NCI-H446 treated with DMSO at 0.1 percent for 48 hours (cell line): Measurements from ENCODE around the gene TMEM145.

Source experiments
- DNase-seq: peaks from one replicate; lab custom pipeline; 2025; lab: John Stamatoyannopoulos, UW

TMEM145 gene

GRCh38 chr19:42278452-42279154 is 34.5 kb upstream of the TMEM145 start:
- peak; percentile 57 for DNase-seq

GRCh38 chr19:42279155-42279901 is 33.8 kb upstream of the TMEM145 start:
- no peak for DNase-seq

DNA sequence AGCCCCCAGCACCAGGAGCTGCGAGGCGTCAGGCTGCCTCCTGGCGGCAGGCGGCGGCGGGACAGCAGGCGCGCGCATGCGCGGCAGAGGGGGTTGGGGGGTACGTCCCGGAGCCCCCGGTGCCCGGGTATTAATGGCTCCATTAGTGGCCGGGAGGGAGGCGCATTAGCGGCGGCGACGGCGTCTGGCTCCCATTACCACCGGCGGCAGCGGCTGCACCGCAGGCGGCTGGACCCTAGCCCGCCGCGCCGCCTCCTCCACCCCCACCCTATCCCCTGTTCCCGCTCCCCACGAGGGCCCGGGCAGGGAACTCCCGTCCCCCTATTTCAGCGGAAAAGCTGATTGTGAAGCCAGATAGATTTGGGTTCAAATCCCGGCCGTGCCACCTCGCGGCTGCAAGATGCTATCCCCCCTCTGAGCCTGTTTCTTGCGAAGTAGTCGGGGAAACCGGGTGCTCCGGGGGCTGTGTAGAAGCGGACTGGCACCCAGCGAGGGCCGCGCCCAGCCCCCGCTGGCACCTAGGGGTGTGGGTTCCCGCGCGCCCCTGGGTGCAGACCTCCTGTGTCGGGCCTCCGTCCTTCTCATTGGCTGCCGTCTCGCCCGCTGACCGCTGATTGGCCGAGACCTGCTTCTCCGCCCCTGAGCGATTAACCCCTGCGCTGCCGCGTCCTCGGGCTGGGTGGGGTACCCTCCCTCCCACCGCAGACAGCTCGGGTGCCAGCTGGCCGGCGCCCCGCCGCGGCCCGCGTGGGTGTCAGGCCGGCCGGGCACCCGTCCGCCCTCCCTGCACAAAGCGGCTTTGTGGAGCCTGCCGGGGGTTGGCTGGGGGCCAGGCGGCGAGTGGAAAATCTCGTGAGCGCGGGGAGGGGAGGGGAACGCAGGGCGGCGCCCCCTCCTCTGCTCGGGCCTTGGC is 33.0 kb upstream of the TMEM145 start:
- peak; percentile 80 for DNase-seq

GRCh38 chr19:42280815-42281145 is 32.3 kb upstream of the TMEM145 start:
- DNase-seq: no peak

- DNase-seq: peak; percentile 54
These were observed 31.8 kb upstream of the TMEM145 start for GRCh38 chr19:42281146-42281826.

GRCh38 chr19:42281827-42282762 is 31.0 kb upstream of the TMEM145 start:
- peak; percentile 16 for DNase-seq

- DNase-seq: no peak
These were observed 30.3 kb upstream of the TMEM145 start for GRCh38 chr19:42282819-42283187.

- DNase-seq: peak; percentile 90
These were observed 29.7 kb upstream of the TMEM145 start for GRCh38 chr19:42283188-42284065.

DNA sequence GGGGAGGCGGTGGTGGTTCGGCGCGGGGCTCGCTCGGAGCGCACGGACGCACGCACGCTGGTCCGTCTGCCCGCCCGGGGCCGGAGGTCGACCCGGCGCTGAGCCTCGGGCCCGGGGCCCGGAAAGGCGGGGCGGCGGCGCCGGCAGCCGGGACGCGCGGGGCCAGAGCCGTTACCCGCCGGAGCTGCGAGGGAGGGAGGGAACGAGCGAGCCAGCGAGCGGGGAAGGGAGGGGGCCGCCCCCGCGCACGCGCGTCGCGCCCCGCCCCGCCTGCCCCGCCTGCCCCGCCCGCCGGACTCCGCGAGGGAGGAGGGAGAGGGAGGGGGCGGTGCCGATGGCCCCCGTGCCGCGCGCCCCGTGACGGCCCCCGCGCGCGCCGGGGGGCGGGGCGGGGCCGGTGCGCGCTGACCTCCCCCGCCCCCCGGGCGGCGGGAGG is 29.0 kb upstream of the TMEM145 start:
- DNase-seq: peak; percentile 60

DNA sequence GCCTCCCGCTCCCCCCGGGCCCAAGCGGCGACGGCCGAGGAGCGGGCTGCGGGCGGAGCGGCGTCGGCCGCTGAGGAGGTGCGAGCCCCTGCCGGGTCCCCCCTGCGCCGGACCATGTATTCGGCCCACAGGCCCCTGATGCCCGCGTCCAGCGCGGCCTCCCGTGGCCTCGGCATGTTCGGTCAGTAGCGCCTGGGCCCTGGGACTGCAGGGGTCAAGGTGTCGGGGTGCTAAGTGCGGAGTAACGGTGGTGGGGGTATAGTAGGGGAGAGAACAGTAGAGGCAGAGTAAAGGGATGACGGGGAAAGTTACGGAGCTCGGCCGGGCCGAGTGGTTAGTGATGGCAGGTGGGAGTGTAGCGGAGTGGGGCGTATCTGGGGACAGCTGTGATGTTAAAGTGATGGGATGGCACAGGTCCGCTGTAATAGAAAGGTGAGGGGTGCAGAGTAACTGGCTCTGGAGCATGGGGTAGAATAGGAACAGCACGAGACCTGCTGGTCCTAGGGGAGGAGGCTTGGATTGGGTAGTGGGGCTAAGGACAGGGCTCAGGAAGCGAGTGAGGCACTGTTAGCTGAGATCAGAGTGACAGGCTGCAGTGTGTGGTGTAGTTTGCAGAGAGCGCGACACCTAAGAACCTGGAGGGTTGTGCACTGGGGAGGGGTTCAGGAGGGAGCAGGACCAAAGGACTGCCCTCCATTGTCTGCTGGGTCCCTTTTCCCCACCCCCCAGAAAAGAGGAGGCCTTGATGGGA is 28.3 kb upstream of the TMEM145 start:
- no peak for DNase-seq

DNA sequence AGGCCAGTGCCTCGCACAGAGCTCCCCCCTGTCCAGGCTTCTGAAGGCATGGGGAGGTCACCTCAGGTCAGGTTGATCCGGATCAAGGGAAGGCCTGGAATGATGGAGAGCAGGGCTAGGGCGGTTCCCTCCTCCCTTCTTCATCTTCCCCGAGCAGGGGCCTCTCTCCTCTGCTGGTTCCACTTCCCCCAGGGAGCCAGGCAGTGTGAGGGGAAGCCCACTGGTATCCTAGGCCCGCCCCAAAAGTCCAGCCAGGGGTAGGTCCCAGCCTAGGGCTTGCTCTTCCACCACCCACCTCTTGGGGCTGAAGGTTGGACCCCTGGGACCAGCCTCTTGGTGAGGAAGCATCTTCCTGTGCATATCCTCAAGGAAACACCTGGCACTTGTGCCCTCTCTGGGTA is 27.6 kb upstream of the TMEM145 start:
- no peak for DNase-seq

- no peak for DNase-seq
These were observed 27.1 kb upstream of the TMEM145 start for GRCh38 chr19:42285988-42286348.

DNA sequence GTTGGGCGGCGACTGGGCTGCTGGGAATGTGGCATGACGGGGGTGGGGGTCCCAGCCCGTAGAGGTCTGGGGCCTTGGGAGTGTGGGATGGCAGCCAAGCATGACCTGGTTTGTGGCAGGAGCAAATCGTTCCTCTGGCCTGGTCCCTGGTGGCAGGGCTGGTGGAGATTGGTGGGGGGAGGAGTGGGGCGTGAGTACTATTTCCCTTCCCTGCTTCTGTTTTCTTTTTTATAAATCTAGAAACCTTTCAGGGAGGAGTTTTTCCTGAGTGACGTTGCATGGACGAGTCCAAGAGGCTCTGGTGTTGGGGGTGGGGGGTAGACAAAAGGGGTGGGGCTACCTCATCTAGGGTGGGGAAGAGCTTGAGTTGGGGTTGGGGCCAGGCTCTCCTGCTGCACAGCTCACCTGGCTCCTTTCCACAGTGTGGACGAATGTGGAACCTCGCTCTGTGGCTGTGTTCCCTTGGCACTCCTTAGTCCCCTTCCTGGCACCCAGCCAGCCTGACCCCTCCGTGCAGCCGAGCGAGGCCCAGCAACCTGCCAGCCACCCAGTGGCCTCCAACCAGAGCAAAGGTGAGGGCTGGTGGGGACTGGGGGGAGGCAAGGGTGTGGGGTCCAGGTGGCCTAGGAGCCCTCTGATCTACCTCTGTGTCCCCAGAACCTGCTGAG is 26.6 kb upstream of the TMEM145 start:
- DNase-seq: no peak

DNA sequence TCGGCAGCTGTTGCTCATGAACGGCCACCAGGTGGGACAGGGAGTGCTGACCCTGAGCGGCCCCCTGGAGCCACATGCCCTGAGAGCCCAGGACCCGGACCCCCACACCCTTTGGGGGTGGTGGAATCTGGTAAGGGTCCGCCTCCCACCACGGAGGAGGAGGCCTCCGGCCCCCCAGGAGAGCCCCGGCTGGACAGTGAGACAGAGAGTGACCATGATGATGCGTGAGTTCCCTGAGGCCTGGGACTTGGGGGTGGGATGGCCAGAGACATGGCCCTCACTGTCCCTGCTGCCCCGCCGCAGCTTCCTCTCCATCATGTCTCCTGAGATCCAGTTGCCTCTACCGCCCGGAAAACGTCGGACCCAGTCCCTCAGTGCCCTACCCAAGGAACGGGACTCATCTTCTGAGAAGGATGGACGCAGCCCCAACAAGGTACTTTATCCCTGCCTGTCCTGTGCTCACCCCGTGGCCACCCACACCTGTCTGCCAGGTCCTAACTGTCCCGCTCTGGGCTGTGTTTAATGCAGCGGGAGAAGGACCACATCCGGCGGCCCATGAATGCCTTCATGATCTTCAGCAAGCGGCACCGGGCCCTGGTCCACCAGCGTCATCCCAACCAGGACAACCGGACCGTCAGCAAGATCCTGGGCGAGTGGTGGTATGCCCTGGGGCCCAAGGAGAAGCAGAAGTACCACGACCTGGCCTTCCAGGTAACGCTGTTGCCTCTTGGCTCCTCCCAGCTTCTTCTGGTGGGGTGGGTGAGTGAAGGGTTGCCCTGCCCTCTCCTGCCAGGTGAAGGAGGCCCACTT is 25.9 kb upstream of the TMEM145 start:
- DNase-seq: no peak

- no peak for DNase-seq
These were observed 25.3 kb upstream of the TMEM145 start for GRCh38 chr19:42287827-42288107.

DNA sequence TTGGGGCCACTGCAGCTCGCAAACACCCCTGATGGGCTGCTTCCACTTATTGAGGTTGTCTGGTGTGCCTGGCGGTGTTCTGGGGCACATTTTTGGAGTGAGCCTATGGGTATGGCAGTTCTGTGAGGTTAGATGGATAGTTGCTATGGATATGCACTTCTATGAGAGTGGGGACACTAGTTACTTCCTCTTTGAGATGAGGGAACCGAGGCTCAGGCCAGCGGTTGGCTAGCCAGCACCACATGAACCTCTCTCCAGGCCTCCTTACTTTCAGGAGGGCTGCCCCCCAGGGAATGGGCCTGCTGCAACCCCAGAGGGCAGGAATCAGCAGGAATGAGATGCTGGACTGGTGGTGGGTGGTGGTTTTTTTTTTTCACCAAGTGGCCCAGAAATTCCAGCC is 24.7 kb upstream of the TMEM145 start:
- no peak for DNase-seq

GRCh38 chr19:42288881-42289555 is 24.1 kb upstream of the TMEM145 start:
- no peak for DNase-seq
